Measurements from ENCODE around the gene SYNE3.

DNA sequence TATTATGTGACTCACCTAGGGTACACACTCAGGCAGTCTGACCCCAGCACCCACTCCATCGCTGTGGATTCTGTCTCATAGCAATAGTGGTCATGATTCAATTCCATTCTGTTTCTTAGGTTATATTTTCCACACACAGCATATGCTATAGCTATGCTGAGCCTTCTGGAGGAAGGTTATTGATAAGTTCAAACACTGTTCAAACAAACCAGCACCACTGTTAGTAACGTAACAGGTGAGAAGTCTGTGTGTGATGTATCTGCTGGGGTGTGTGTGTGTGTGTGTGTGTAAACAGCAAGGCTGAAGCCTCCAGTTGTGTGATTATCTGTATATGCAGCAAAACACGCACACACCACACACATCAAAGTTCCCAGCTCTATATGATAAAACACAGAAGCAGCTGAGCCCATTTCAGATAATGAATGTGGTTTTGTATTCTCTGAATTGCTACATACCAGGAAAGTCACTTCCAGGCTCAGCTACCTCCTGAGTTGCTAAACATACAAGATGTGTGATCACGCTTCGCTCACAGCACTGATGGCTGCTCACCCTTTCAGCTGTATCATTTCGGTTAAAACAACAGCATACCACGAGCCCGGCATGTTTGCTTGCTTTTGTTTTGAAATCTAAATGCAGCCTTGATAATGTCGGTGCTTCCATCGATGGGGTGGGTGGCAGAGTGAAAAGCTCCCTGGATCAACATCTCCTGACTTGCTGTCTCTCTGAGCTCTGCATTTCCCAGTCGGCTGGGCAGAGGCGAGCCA lies 6.8 kb upstream of the SYNE3 start:
- TF ChIP-seq POLR2AphosphoS5 (IDR thresholded peaks at IDR 0.05): no peak
- TF ChIP-seq, protein P1, sequence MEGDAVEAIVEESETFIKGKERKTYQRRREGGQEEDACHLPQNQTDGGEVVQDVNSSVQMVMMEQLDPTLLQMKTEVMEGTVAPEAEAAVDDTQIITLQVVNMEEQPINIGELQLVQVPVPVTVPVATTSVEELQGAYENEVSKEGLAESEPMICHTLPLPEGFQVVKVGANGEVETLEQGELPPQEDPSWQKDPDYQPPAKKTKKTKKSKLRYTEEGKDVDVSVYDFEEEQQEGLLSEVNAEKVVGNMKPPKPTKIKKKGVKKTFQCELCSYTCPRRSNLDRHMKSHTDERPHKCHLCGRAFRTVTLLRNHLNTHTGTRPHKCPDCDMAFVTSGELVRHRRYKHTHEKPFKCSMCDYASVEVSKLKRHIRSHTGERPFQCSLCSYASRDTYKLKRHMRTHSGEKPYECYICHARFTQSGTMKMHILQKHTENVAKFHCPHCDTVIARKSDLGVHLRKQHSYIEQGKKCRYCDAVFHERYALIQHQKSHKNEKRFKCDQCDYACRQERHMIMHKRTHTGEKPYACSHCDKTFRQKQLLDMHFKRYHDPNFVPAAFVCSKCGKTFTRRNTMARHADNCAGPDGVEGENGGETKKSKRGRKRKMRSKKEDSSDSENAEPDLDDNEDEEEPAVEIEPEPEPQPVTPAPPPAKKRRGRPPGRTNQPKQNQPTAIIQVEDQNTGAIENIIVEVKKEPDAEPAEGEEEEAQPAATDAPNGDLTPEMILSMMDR (IDR thresholded peaks at IDR 0.05): no peak
- TF ChIP-seq POLR2A (IDR thresholded peaks at IDR 0.05; ENCODE audit: low read depth): no peak
- TF ChIP-seq EP300 (IDR thresholded peaks at IDR 0.05): no peak
